Stimulated activated CD8-positive, alpha-beta memory T cell treated with anti-CD3 and anti-CD28 coated beads, Interleukin-15, amount 100 ng/mL, for 4 hours (primary cell): ENCODE measurements around the gene CDC16.
A peak's percentile ranks its signal among the peaks of the same experiment; 100 is the strongest.
"Not testable (repeated sequence)": the region's sequence is repeated elsewhere in the genome, so short reads cannot be mapped to it uniquely, and the experiment has no call there.

Experiments
- DNase-seq, 2 donors: peaks; one replicate each; pipeline ENCODE4 v3.0.0-alpha.2; 2020; ENCODE audit warnings: low read depth in 2 of 2

CDC16 gene

GRCh38 chr13:114261328-114261965 is 26.8 kb downstream of the CDC16 start:
- DNase-seq = no peak

- no peak for DNase-seq
These were observed 28.9 kb downstream of the CDC16 start for GRCh38 chr13:114263578-114263977.

DNA sequence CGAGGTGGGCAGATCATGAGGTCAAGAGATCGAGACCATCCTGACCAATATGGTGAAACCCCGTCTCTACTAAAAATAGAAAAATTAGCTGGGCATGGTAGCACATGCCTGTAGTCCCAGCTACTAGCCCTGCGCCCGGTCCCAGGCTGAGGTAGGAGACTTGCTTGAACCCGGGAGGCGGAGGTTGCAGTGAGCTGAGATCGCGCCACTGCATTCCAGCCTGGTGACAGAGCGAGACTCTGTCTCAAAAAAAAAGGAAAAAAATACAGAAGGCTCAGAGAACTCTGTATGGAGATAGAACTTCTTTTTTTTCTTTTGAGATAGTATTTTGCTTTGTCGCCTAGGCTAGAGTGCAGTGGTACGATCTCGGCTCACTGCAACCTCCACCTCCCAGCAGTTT is 29.6 kb downstream of the CDC16 start:
- DNase-seq = not testable (repeated sequence)

GRCh38 chr13:114264886-114265611 is 30.4 kb downstream of the CDC16 start:
- no peak for DNase-seq

GRCh38 chr13:114266241-114266640 is 31.5 kb downstream of the CDC16 start:
- no peak for DNase-seq

GRCh38 chr13:114268344-114269280 is 33.9 kb downstream of the CDC16 start:
- no peak for DNase-seq

DNA sequence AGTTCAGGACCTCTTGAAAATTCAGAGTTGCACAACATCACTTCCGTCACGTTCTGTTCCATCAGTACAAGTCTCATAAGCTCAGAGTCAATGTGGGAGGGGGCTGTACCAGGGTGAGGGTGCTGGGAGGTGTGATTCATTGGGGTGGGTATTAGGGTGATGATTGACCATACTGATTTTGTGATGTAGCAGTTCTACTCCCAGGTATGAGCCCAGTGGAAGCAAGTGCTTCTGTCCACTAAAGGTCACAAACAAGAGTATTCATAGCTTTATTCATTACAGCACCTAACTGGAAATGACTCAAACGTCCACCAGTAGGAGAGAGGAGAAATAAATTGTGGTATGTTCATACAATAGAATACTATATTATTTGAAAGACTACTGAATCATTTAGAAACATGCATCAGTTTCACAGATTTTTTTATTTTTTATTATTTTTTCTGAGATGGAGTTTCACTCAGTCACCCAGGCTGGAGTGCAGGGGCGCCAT is 34.6 kb downstream of the CDC16 start:
- DNase-seq = no peak

GRCh38 chr13:114272977-114273376 is 38.3 kb downstream of the CDC16 start:
- DNase-seq = no peak

GRCh38 chr13:114275304-114275703 is 40.6 kb downstream of the CDC16 start:
- DNase-seq = no peak

DNA sequence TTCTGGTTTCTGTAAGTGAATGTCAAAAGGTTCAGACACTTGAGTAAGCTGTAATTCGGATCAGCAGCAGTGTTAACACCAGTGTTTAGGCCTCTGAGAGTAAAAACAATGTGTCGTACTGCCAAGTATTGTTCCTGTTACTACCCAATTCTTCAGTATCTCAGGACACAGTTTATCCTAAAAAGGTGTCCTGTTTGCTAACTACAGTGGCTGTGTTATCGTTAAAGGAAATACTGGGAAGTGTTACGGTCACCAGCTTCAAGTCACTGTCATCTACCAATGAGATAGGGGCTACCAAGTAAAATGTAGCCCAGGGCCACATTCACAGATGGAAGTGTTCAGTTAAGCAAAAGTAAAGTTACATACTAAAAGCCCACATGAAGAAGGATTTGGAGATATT is 44.4 kb downstream of the CDC16 start:
- DNase-seq = no peak

- DNase-seq = no peak
These were observed 45.2 kb downstream of the CDC16 start for GRCh38 chr13:114279758-114280355.

- DNase-seq = peak; percentile 76 to 80
These were observed 46.8 kb downstream of the CDC16 start, which contains the start of gene UPF3A for GRCh38 chr13:114281351-114282040. Gene UPF3A (plus strand): TSS chr13:114281601. CDS start chr13:114281640, 39 bp downstream.

- DNase-seq = no peak
These were observed 47.5 kb downstream of the CDC16 start for GRCh38 chr13:114282041-114282670.

- DNase-seq = no peak
These were observed 48.9 kb downstream of the CDC16 start for GRCh38 chr13:114283576-114283975.

GRCh38 chr13:114284680-114285079 is 50.0 kb downstream of the CDC16 start:
- no peak for DNase-seq

DNA sequence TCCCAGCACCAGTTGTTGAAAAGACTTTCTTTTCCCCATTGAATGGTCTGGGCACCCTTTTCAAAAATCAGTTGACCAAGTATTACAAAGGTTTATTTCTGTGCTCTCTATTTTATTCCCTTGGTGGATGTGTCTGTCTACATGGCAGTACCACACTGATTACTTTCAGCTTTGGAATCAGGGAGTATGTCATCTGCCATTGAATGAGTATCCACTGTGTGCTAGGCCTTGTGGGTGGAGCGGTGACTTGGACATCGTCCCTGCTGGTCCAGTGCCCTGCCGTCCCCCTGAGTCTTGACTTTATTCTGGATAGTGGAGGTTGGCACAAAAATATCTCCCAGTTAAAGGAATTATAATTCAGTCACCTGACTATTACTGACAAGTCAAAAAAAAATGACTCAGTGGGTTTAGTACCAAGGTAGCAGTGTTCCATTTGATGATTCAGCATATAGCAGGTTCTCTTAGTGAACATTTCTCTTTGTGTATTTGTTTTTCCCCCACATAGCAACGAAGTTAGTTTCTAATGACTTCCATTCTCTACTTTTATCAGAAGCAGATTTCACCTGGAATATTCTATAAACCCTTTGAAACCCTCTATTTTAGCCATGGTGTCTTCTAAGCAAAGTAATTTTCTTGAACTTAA is 50.6 kb downstream of the CDC16 start:
- no peak for DNase-seq

DNA sequence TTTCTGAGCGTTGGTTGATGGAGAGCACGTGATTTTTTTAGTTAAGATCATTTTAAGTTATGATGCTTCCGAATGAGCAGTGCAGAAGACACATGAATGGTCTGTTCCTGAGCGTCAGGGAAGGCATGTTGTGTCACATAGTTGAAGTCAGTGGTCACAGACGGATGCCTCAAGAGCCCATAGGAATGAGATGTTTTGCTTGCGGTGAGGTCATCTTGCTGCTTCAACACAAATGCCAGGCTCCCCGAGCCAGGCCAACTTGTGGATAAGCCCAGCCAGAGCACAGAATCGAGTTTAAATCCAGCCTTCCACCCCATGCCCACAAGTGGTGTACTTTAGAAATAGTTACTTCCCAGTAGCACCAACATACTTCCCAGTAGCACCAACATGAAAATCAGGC is 52.1 kb downstream of the CDC16 start:
- no peak for DNase-seq

GRCh38 chr13:114288157-114288591 is 53.5 kb downstream of the CDC16 start:
- DNase-seq = no peak

DNA sequence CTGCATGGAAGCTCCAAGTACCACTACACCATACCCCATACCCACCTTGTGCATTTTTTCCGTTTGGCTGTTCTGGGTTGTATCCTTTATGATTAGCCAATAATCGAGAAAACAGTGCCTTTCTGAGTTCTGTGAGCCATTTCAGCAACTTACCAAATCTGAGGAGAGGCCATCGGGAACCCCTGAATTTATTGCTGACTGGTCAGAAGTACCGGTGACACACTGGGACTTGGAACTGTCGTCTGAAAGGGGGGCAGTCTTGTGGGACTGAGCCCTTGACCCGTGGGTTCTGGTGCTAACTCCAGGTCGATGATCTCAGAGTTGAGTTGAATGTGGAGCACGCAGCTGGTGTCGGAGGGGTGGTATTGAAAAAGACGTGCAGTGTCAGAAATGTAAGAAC is 61.8 kb downstream of the CDC16 start:
- no peak for DNase-seq

- no peak for DNase-seq
These were observed 62.2 kb downstream of the CDC16 start for GRCh38 chr13:114296902-114297301.
